Stomach smooth muscle (tissue), 2 donors: ENCODE results near the gene MMP28.
A peak's percentile ranks its signal among the peaks of the same experiment; 100 is the strongest.

Experiments
- H3K27ac ChIP-seq: one replicate; pipeline ENCODE4 v1.7.0; 2013; ENCODE audit warnings: mild to moderate bottlenecking, low read length, inconsistent platforms
- H3K27me3 ChIP-seq, 2 donors: one replicate each; pipeline ENCODE4 v1.7.0; 2013; ENCODE audit warnings: low read length in 2 of 2; ENCODE audit not compliant: insufficient read depth in 2 of 2, control insufficient read depth in 1 of 2
- H3K36me3 ChIP-seq, 2 donors: one replicate each; pipeline ENCODE4 v1.7.0; 2013; ENCODE audit warnings: low read length in 2 of 2; ENCODE audit not compliant: control insufficient read depth in 2 of 2, insufficient read depth in 2 of 2
- H3K4me1 ChIP-seq: one replicate; pipeline ENCODE4 v1.7.0; 2013; ENCODE audit warnings: low read length; ENCODE audit not compliant: control insufficient read depth, insufficient read depth
- H3K4me3 ChIP-seq, 2 donors: one replicate each; pipeline ENCODE4 v1.7.0; 2013; ENCODE audit warnings: low read length in 2 of 2
- H3K9ac ChIP-seq, 2 donors: one replicate each; pipeline ENCODE4 v1.7.0; 2013; ENCODE audit warnings: low read length in 2 of 2, mild to moderate bottlenecking in 1 of 2
- H3K9me3 ChIP-seq, 2 donors: one replicate each; pipeline ENCODE4 v1.7.0; 2013; ENCODE audit warnings: low read length in 2 of 2; ENCODE audit not compliant: control insufficient read depth in 2 of 2
- donor health status: healthy.
- donor health status: Pancreatic carcinoma.

MMP28 gene

DNA sequence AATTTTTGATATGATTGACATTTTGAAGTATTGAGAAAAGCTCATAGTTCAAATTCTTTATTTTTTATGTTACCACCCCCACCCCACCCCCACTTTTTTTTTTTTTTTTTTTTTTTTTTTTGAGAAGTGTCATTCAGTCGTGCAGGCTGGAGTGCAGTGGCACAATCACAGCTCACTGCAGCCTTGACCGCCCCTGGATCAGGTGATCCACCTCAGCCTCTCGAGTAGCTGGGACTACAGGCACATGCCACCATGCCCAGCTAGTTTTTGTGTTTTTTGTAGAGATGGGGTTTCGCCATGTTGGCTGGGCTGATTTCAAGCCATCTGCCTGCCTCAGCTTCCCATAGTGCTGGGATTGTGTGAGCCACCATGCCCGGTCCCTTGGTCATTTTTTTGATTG, 21.3 kb upstream of the MMP28 start:
- Histone ChIP-seq H3K27me3 (no peaks in the 10 kb centered on the region), H3K4me3 (no peak overlapping the region), H3K9ac (no peak overlapping the region), H3K4me1 (peaks cover 14% of the 10 kb centered on the region), H3K36me3 (peaks cover 4 to 6% of the 10 kb centered on the region in 2 donors), H3K9me3 (no peaks in the 10 kb centered on the region), H3K27ac (no peak overlapping the region)

DNA sequence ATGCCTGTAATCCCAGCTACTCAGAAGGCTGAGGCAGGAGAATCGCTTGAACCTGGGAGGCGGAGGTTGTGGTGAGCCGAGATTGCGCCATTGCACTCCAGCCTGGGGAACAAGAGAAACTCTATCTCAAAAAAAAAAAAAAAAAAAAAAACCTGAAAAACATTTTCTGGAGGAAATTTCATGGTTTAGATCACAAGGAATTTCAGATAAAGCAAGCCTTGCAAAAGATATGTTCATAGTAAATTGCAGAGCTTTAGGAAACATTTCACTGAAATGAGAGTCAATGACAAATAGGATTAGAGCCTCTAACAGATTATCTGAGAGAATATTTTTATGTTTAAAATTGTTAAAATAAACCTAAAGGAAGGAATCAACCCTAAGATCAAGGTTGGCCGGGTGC, 17.0 kb upstream of the MMP28 start:
- Histone ChIP-seq H3K4me1 (peaks cover 33% of the 10 kb centered on the region), H3K4me3 (no peak overlapping the region), H3K27me3 (no peaks in the 10 kb centered on the region), H3K9me3 (no peaks in the 10 kb centered on the region), H3K27ac (no peak overlapping the region), H3K36me3 (no peaks in the 10 kb centered on the region), H3K9ac (no peak overlapping the region)

DNA sequence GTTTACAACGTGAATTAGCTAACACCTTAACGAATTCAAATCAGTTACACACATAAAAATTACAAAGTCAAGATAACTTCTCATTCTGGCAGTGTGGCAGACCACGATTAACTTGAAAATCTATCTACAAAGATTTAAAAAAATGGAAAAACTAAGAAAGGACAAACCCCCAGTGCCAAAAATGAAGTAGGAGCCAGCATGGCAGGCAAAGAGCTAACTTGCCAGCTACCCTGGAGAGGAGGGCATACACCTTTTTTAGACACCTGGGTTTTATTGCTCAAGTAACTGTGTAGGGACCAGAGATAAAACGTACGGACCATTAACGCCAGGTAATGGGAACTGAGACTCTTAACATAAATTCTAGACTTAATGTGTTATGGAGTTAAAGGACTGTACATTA, 16.3 kb upstream of the MMP28 start:
- no peaks in the 10 kb centered on the region for H3K36me3 ChIP-seq
- H3K27me3 ChIP-seq = no peaks in the 10 kb centered on the region
- no peaks in the 10 kb centered on the region for H3K9me3 ChIP-seq
- H3K4me1 ChIP-seq = peaks cover 30% of the 10 kb centered on the region
- no peak overlapping the region for H3K27ac ChIP-seq
- H3K4me3 ChIP-seq = peak overlapping the region in 1 of 2 donors; percentile 3
- H3K9ac ChIP-seq = no peak overlapping the region

DNA sequence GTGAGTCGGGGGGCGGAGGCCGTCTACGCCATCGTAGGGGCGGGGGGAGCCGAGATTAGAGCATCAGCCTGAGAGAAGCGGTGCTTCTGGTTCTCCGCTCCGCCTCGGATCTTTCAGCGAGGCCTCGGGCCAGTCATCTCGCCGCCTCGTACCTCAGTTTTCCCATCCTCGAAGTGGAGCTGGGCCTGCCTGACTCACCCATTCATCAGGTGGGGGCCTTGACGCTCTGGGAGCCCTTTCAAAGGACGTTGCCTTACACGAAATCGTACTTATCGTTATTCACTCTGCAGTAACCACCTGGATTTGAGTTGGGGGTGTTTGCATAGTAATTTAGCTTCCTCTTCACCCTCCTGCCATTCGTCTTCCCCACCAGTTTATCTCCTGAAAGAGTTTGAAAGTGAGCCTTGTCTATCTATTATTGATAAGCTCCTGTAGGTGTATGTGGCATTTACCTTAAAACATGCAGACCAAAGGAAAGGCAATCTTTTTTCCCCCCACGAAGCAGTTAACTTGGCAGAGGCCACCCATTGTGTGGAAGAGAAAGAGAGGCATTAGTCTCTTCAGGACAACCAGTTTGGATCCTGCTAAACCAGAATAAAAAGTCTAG, 14.5 kb upstream of the MMP28 start:
- Histone ChIP-seq H3K36me3 (no peaks in the 10 kb centered on the region), H3K27ac (peak overlapping the region; percentile 91), H3K9me3 (no peaks in the 10 kb centered on the region), H3K9ac (peak overlapping the region; percentile 87 to 94), H3K4me1 (peaks cover 28% of the 10 kb centered on the region), H3K27me3 (no peaks in the 10 kb centered on the region), H3K4me3 (peak overlapping the region; percentile 89 to 95)

DNA sequence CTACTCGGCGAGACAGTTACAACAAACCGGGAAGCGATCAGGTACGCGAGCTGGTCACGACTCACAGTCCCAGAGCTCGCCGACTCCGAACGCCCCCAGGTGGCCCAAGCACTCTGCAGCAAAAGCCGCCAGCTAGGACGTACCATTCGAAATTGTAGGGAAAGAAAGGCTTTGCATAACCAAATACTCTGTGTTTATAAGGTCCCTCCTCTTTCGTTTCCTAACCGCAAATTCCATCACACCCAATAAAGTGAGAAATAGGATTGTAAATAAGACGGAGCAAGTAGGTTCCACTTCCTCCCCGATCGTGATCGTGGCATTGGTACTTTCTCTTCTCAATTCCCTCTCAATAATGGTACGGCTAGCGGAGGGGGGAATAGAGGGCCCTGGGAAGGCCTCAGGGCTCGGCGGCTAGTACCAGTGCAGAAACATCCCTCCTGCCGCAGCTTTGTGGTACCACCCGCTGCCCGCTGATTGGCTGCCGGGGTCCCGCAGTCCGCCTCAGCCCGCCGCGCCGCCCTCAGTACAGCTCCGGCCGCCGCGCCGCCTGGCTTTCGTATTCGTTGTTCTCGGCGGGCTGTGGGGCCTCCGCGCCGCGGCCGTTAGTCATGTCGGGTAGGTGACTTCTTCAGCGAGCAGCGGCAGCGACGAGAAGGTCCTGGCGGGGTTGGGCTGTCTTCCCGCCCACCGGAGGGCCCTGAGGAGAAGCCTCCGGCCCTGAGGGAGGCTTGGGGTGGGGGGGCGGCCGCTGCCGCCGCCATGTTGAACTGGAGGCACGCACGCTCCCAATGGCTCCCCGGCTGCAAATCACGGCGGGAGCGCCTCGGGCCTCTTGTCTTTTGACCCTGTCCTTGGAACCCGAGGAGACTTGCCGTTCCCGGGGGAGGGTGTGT, 13.8 kb upstream of the MMP28 start, which contains the start of gene TAF15:
TAF15 (plus strand) TSS at position 523 of the 893 bp plus-strand sequence; CDS start at position 609, 86 bp downstream.
- H3K9ac ChIP-seq = peak within 1 kb of the TSS; percentile 87 to 95
- peaks cover 35% of the 10 kb centered on the region for H3K4me1 ChIP-seq
- no peaks in the 10 kb centered on the region for H3K36me3 ChIP-seq
- peak within 1 kb of the TSS; percentile 89 to 95 for H3K4me3 ChIP-seq
- no peaks in the 10 kb centered on the region for H3K27me3 ChIP-seq
- peak within 1 kb of the TSS; percentile 91 for H3K27ac ChIP-seq
- H3K9me3 ChIP-seq = no peaks in the 10 kb centered on the region

DNA sequence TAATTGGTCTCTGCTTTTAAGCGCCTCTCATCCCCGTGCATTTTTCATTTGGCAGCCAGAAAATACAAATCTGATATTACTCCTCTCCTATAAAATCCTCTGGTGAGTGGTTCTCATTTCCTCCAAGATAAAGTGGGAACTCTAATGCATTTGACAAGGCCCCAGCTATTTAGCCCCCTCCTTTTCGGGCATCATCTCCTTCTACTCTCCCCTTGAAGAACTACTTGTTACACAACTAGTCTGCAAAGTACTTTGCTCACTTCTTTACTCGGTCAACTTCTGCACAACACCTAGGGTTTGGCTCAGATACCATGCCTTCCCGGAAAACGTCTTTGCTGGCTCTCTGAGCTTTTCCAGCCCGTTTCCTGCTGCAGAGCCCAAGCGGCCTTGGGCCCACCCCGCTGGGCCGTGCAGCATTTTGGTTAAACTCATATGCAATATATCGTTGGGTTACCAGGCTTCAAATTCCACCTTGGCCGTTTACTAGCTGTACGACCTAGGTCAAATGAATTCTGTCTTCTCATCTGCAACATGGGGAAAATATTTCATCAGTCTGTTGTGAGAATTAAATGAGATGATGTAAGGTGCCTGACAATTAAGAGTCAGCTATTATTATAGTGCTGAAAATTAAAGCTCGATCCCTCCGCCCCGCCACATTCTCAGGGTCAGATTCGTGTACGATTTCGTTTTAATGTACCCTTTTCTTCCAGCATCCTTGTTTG, 13.0 kb upstream of the MMP28 start:
- peak overlapping the region; percentile 87 to 95 for H3K9ac ChIP-seq
- peak overlapping the region; percentile 80 to 95 for H3K4me3 ChIP-seq
- H3K27ac ChIP-seq = peak overlapping the region; percentile 91
- H3K27me3 ChIP-seq = no peaks in the 10 kb centered on the region
- no peaks in the 10 kb centered on the region for H3K9me3 ChIP-seq
- H3K4me1 ChIP-seq = peaks cover 35% of the 10 kb centered on the region
- H3K36me3 ChIP-seq = no peaks in the 10 kb centered on the region

DNA sequence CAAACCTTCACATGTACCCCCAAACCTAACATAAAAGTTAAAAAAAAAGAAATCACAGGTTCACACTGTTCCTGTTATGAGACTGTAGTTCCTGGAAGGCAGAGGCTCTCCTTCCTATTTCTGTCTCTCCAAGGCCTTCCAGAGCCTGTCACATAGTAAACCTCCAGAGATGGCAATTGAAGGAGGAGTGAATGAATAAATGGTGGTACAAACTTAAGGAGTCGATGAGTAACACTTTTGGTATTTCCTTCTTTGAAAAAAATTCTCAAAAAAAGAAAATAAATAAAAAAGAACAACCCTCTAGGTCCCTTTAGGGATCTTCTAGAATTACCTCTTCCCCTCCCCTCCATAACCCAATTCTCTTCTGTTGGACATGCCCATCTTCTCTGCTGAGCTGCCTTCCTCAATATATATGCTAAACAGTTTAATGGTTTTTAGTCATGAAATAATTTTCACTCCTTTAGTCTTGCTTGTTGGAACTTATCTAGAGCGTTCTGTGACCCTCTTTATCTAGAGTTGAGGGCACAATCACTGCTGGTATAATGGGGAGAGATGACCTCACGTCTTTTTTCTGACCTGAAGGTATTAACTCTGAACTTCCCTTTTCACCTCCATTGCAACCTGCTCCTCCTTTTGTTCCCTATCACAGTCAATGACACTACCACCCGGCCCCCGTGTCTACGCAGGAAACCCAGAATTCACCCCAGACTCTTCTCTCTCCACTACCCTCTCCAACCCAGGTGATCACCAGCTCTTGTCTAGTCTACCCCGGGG, 12.1 kb upstream of the MMP28 start:
- Histone ChIP-seq H3K9ac (no peak overlapping the region), H3K27me3 (no peaks in the 10 kb centered on the region), H3K4me1 (peaks cover 31% of the 10 kb centered on the region), H3K27ac (no peak overlapping the region), H3K9me3 (no peaks in the 10 kb centered on the region), H3K4me3 (no peak overlapping the region), H3K36me3 (no peaks in the 10 kb centered on the region)

DNA sequence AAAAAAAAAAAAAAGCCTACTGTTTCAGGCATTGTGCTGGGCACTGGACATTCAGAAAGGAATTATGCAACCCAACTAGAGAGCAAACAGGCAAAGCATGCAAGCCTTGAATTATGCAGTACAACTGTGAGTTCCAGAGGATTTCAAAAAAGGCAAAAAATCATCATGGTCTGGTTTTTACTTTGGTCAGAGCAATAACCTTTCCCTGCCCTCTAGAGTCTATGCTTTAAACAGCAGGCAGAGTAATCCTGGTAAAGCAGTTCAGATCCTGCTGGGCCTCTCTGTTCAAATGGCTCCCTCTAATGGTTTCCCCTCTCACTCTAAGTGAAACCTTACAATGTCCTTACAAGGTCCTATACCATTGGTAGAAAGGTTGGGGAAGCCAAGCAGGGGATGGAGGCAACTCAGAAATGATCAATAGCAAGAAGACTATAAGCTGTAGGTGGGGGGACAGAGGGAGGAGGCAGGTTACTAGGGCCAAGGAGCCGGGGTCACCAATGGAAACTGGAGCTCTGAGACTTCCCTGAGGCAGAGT, 9.3 kb upstream of the MMP28 start:
- Histone ChIP-seq H3K4me3 (no peak overlapping the region), H3K27me3 (no peaks in the 10 kb centered on the region), H3K9me3 (no peaks in the 10 kb centered on the region), H3K4me1 (peaks cover 39% of the 10 kb centered on the region), H3K9ac (peak overlapping the region in 1 of 2 donors; percentile 2), H3K36me3 (no peaks in the 10 kb centered on the region), H3K27ac (peak overlapping the region; percentile 55)

DNA sequence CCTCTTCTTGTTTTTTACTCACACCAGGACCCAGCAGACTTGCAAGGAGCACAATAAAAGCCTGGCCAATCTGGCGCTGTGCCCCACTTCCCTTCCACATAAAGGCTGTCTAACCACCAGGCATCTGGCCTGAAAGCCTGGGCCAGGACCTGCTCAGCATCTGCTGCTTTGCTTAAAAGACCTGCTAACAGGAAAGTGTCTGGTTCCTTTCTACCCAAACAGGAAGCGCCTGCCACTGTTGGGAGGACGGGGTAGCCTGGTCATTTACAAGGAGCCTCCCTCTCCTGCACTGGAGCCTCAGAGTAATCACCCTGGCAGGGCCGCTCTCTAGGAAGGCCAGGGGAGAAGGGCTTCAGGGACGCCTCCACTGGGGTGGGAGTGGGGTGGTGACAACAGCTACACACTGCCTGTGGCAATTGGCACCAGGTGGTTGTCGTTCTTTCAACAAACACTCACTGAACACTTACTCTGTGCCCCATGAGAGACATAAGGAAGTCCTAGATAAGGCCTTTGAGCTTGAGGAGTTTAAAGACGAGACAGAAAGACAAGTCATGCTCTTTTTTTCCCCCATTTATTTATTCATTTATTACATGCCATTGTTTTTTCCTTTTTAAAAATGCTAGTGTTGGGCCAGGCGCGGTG, 6.3 kb upstream of the MMP28 start:
- H3K36me3 ChIP-seq = no peaks in the 10 kb centered on the region
- peak overlapping the region; percentile 60 for H3K27ac ChIP-seq
- no peaks in the 10 kb centered on the region for H3K9me3 ChIP-seq
- peaks cover 36% of the 10 kb centered on the region for H3K4me1 ChIP-seq
- H3K9ac ChIP-seq = peak overlapping the region in 1 of 2 donors; percentile 13
- no peaks in the 10 kb centered on the region for H3K27me3 ChIP-seq
- H3K4me3 ChIP-seq = peak overlapping the region in 1 of 2 donors; percentile 40
